GM12872 (cell line): ENCODE results near the gene OLA1.

Source experiments
- CTCF ChIP-seq: IDR thresholded peaks from 3 replicates; pipeline ENCODE4 v1.5.1; 2011; ENCODE audit warnings: low read depth, mild to moderate bottlenecking, low read length, moderate library complexity; ENCODE audit not compliant: insufficient read depth

Gene OLA1

GRCh38 chr2:174025271-174026121 lies 222.8 kb downstream of the OLA1 start:
- TF ChIP-seq CTCF: no peak

GRCh38 chr2:174024524-174025270 lies 223.6 kb downstream of the OLA1 start:
- TF ChIP-seq CTCF: no peak

- TF ChIP-seq CTCF: no peak
These were observed 224.5 kb downstream of the OLA1 start for GRCh38 chr2:174023591-174024523.
